Adrenal gland (tissue), 5 donors: ENCODE data around the gene KRTAP16-1.

Experiments used
- POLR2A ChIP-seq, 2 donors: fragments of 450-650 bp; IDR thresholded peaks; one replicate each; pipeline ENCODE4 v1.6.1; 2017; ENCODE audit warnings: antibody characterized with exemption in 2 of 2, mild to moderate bottlenecking in 2 of 2, moderate library complexity in 1 of 2
- TF ChIP-seq, protein P1 (sequence below), 6 experiments: fragments of 450-650 bp in 4 of 6; fragments of 200-600 bp in 2 of 6; sonication (generic) in 1 of 6; IDR thresholded peaks; 1 replicate in 5 of 6; 2 replicates in 1 of 6; pipeline versions ENCODE4 v1.5.1 to v1.8.0; 2016 to 2021; ENCODE audit warnings: antibody characterized with exemption in 6 of 6, mild to moderate bottlenecking in 2 of 6, moderate library complexity in 1 of 6
- donor health status: DM: no; HTN: no; CAD: no.

- TF ChIP-seq, protein P1, sequence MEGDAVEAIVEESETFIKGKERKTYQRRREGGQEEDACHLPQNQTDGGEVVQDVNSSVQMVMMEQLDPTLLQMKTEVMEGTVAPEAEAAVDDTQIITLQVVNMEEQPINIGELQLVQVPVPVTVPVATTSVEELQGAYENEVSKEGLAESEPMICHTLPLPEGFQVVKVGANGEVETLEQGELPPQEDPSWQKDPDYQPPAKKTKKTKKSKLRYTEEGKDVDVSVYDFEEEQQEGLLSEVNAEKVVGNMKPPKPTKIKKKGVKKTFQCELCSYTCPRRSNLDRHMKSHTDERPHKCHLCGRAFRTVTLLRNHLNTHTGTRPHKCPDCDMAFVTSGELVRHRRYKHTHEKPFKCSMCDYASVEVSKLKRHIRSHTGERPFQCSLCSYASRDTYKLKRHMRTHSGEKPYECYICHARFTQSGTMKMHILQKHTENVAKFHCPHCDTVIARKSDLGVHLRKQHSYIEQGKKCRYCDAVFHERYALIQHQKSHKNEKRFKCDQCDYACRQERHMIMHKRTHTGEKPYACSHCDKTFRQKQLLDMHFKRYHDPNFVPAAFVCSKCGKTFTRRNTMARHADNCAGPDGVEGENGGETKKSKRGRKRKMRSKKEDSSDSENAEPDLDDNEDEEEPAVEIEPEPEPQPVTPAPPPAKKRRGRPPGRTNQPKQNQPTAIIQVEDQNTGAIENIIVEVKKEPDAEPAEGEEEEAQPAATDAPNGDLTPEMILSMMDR (IDR thresholded peaks at IDR 0.05): peak; percentile 57 to 75 (median 72)
- TF ChIP-seq POLR2A (IDR thresholded peaks at IDR 0.05): no peak
Measured at GRCh38 chr17:41322094-41322902, 13.2 kb upstream of the KRTAP16-1 start.
